Astrocyte (in vitro differentiated cells and primary cell): ENCODE measurements around the gene UQCRQ. TPM values are rescaled to one million over a fixed set of nuclear protein-coding genes. Genes with fewer than 3 reads are reported as not detected.

ENCODE experiments used
- DNase-seq: peaks from one replicate; pipeline ENCODE4 v3.0.0-alpha.2; 2010; ENCODE audit warnings: low read depth
- FAIRE-seq: peaks from 2 replicates; lab custom pipeline; 2011; peaks lifted over from hg19 to GRCh38; lab: Jason Lieb, UNC
- H2AFZ ChIP-seq: 2 replicates; pipeline ENCODE4 v1.6.0; 2012; ENCODE audit warnings: low read depth, low read length, inconsistent platforms
- H3K27ac ChIP-seq: 2 replicates; pipeline ENCODE4 v1.5.1; 2011; ENCODE audit warnings: low read depth, low read length, inconsistent platforms
- H3K27me3 ChIP-seq: 2 replicates; pipeline ENCODE4 v1.6.0; 2011; ENCODE audit warnings: low read length, inconsistent platforms; ENCODE audit not compliant: insufficient read depth
- H3K36me3 ChIP-seq: 2 replicates; pipeline ENCODE4 v1.5.1; 2011; ENCODE audit warnings: low read length, inconsistent platforms; ENCODE audit not compliant: insufficient read depth
- H3K4me1 ChIP-seq: 2 replicates; pipeline ENCODE4 v1.5.1; 2011; ENCODE audit warnings: low read length, inconsistent platforms; ENCODE audit not compliant: insufficient read depth
- H3K4me2 ChIP-seq: 2 replicates; pipeline ENCODE4 v1.6.0; 2012; ENCODE audit warnings: low read length, inconsistent platforms
- H3K4me3 ChIP-seq: 2 replicates; pipeline ENCODE4 v1.5.1; 2011; ENCODE audit warnings: low read depth, mild to moderate bottlenecking, low read length, inconsistent platforms; ENCODE audit not compliant: insufficient read depth
- H3K79me2 ChIP-seq: 2 replicates; pipeline ENCODE4 v1.6.0; 2012; ENCODE audit warnings: mild to moderate bottlenecking, low read length, inconsistent platforms; ENCODE audit not compliant: insufficient read depth
- H3K9ac ChIP-seq: 2 replicates; pipeline ENCODE4 v1.6.0; 2012; ENCODE audit warnings: mild to moderate bottlenecking, low read length, inconsistent platforms
- H3K9me3 ChIP-seq: 2 replicates; pipeline ENCODE4 v1.5.1; 2012; ENCODE audit warnings: low read depth, mild to moderate bottlenecking, low read length, inconsistent platforms; ENCODE audit not compliant: insufficient read depth
- H4K20me1 ChIP-seq: 2 replicates; pipeline ENCODE4 v1.6.0; 2012; ENCODE audit warnings: low read length, inconsistent platforms; ENCODE audit not compliant: insufficient read depth
- H3K27ac Mint-ChIP-seq: one replicate; pipeline ENCODE4 v1.8.0; 2021; ENCODE audit warnings: mild to moderate bottlenecking, mixed read lengths; ENCODE audit not compliant: unreplicated experiment
- H3K27me3 Mint-ChIP-seq: one replicate; pipeline ENCODE4 v1.8.0; 2021; ENCODE audit warnings: low read depth, mixed read lengths; ENCODE audit not compliant: unreplicated experiment
- H3K36me3 Mint-ChIP-seq: one replicate; pipeline ENCODE4 v1.8.0; 2021; ENCODE audit warnings: low read depth, mixed read lengths; ENCODE audit not compliant: unreplicated experiment
- H3K4me1 Mint-ChIP-seq: one replicate; pipeline ENCODE4 v1.8.0; 2021; ENCODE audit warnings: low read depth, mixed read lengths; ENCODE audit not compliant: unreplicated experiment
- H3K4me3 Mint-ChIP-seq: one replicate; pipeline ENCODE4 v1.8.0; 2021; ENCODE audit warnings: mild to moderate bottlenecking, moderate library complexity, mixed read lengths; ENCODE audit not compliant: unreplicated experiment
- H3K9me3 Mint-ChIP-seq: one replicate; pipeline ENCODE4 v1.8.0; 2021; ENCODE audit warnings: mild to moderate bottlenecking, mixed read lengths; ENCODE audit not compliant: unreplicated experiment
- EZH2 ChIP-seq: IDR thresholded peaks from 2 replicates; pipeline ENCODE4 v1.6.1; 2012; ENCODE audit warnings: mild to moderate bottlenecking, low read length, inconsistent platforms; ENCODE audit not compliant: insufficient read depth
- total RNA-seq: library from RNA; stranded (reverse); gene quantifications from 2 replicates; pipeline ENCODE4 v1.2.1, GENCODE V29; 2021
- TF ChIP-seq, protein P1 (sequence below): IDR thresholded peaks from 2 replicates; pipeline ENCODE4 v1.5.1; 2011; ENCODE audit warnings: low read depth, mild to moderate bottlenecking, inconsistent platforms, low read length, moderate library complexity; ENCODE audit not compliant: insufficient read depth

The UQCRQ gene
- total RNA-seq, 1 donor from 2014 or later = 382 TPM

DNA sequence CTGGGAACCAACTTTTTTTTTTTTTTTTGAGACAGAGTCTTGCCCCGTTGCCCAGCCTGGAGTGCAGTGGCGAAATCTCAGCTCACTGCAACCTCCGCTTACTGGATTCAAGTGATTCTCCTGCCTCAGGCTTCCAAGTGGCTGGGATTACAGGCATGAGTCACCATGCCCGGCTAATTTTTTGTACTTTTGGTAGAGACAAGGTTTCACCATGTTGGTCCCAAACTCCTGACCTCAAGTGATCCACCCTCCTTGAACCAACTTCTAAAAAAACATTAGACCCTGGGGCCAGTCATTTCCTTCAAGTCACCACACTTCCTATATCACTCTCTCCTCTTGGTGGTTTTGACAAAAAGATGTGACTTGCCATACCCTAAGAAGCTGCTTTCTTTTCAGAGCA, 25.1 kb upstream of the UQCRQ start:
- no peak overlapping the region for H3K4me3 Mint-ChIP-seq
- Histone ChIP-seq H3K9ac (no peak overlapping the region), H3K4me1 (peaks cover 14% of the 10 kb centered on the region), H3K4me2 (no peak overlapping the region), H3K27ac (no peak overlapping the region), H2AFZ (no peak overlapping the region), H3K9me3 (no peaks in the 10 kb centered on the region), H3K4me3 (no peak overlapping the region), H3K36me3 (no peaks in the 10 kb centered on the region), H3K79me2 (no peaks in the 10 kb centered on the region), H3K27me3 (no peaks in the 10 kb centered on the region), H4K20me1 (no peaks in the 10 kb centered on the region)
- no peaks in the 10 kb centered on the region for H3K36me3 Mint-ChIP-seq
- H3K4me1 Mint-ChIP-seq = peaks cover 14% of the 10 kb centered on the region
- no peak for FAIRE-seq
- TF ChIP-seq, protein P1, sequence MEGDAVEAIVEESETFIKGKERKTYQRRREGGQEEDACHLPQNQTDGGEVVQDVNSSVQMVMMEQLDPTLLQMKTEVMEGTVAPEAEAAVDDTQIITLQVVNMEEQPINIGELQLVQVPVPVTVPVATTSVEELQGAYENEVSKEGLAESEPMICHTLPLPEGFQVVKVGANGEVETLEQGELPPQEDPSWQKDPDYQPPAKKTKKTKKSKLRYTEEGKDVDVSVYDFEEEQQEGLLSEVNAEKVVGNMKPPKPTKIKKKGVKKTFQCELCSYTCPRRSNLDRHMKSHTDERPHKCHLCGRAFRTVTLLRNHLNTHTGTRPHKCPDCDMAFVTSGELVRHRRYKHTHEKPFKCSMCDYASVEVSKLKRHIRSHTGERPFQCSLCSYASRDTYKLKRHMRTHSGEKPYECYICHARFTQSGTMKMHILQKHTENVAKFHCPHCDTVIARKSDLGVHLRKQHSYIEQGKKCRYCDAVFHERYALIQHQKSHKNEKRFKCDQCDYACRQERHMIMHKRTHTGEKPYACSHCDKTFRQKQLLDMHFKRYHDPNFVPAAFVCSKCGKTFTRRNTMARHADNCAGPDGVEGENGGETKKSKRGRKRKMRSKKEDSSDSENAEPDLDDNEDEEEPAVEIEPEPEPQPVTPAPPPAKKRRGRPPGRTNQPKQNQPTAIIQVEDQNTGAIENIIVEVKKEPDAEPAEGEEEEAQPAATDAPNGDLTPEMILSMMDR = no peak
- no peak for TF ChIP-seq EZH2
- H3K9me3 Mint-ChIP-seq = peaks cover 2% of the 10 kb centered on the region
- DNase-seq = no peak
- H3K27ac Mint-ChIP-seq = no peak overlapping the region
- no peaks in the 10 kb centered on the region for H3K27me3 Mint-ChIP-seq

DNA sequence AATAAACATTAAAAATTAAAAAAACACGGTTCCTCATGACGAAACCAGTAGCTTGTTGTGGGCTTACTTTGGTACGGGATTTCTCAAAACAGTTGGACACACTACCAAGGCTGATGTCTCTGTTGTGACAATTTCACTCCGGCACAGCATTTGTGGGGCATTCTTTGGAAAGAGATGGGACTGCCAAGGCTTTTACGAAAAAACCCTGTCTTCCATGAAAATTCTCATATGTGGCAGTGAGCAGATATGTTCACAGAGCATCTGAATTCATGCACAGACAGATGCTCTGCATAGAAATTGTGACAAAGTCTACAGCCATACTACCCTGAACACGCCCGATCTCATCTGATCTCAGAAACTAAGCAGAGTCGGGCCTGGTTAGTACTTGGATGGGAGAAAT, 18.2 kb upstream of the UQCRQ start:
- H3K4me3 Mint-ChIP-seq = no peak overlapping the region
- TF ChIP-seq, protein P1 = no peak
- TF ChIP-seq EZH2 = no peak
- DNase-seq = no peak
- no peak for FAIRE-seq
- Histone ChIP-seq H3K4me3 (no peak overlapping the region), H3K9ac (no peak overlapping the region), H3K27ac (no peak overlapping the region), H3K79me2 (no peaks in the 10 kb centered on the region), H3K36me3 (no peaks in the 10 kb centered on the region), H3K27me3 (no peaks in the 10 kb centered on the region), H2AFZ (no peak overlapping the region), H4K20me1 (no peaks in the 10 kb centered on the region), H3K9me3 (no peaks in the 10 kb centered on the region), H3K4me1 (no peaks in the 10 kb centered on the region), H3K4me2 (no peak overlapping the region)
- H3K27me3 Mint-ChIP-seq = no peaks in the 10 kb centered on the region
- peaks cover 11% of the 10 kb centered on the region for H3K4me1 Mint-ChIP-seq
- H3K27ac Mint-ChIP-seq = no peak overlapping the region
- H3K36me3 Mint-ChIP-seq = no peaks in the 10 kb centered on the region
- no peaks in the 10 kb centered on the region for H3K9me3 Mint-ChIP-seq

DNA sequence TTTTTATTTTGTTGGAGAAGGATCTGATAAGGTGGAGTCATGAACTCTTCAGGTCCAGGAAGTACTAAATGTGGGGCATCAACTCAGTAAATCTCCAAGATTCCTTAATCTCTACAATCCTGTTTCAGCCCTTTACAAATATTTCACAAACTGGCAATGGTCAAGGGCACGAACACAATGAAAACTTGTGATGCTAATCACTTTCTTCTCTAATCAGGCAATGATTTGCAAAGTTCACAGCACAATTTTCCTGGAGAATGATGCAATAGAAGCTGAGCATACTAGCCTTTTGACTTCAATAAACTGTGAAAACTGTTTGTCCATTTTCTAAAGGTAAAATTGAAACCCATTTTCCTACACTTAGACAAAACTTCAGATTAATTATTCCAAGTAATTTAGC, 17.1 kb upstream of the UQCRQ start:
- Histone ChIP-seq H4K20me1 (no peaks in the 10 kb centered on the region), H3K27ac (no peak overlapping the region), H3K4me2 (no peak overlapping the region), H2AFZ (no peak overlapping the region), H3K9ac (no peak overlapping the region), H3K79me2 (no peaks in the 10 kb centered on the region), H3K4me1 (no peaks in the 10 kb centered on the region), H3K4me3 (no peak overlapping the region), H3K9me3 (no peaks in the 10 kb centered on the region), H3K27me3 (no peaks in the 10 kb centered on the region), H3K36me3 (no peaks in the 10 kb centered on the region)
- DNase-seq (no peak), FAIRE-seq (no peak)
- Mint-ChIP-seq H3K9me3 (no peaks in the 10 kb centered on the region), H3K27ac (peak overlapping the region; percentile 36), H3K4me3 (no peak overlapping the region), H3K4me1 (peaks cover 11% of the 10 kb centered on the region), H3K36me3 (no peaks in the 10 kb centered on the region), H3K27me3 (no peaks in the 10 kb centered on the region)
- TF ChIP-seq EZH2 = no peak
